Upper lobe of left lung (tissue), 4 donors: Measurements from ENCODE around the gene TREH.

Source experiments
- EP300 ChIP-seq, 4 donors: sonication (generic); formaldehyde crosslinking; IDR thresholded peaks; one replicate each; pipeline ENCODE4 v1.5.1; 2017; ENCODE audit warnings: antibody characterized with exemption in 4 of 4, control low read depth in 2 of 4
- POLR2A ChIP-seq, 4 donors: fragments of 450-650 bp; IDR thresholded peaks; one replicate each; pipeline ENCODE4 v1.5.1; 2016 to 2017; ENCODE audit warnings: antibody characterized with exemption in 4 of 4, mild to moderate bottlenecking in 2 of 4
- POLR2AphosphoS5 ChIP-seq, 2 donors: sonication (generic); formaldehyde crosslinking; IDR thresholded peaks; one replicate each; pipeline ENCODE4 v1.5.1; 2017; ENCODE audit warnings: antibody characterized with exemption in 2 of 2
- TF ChIP-seq, protein P1 (sequence below), 6 experiments: fragments of 450-650 bp in 4 of 6; fragments of 200-600 bp in 2 of 6; sonication (generic) in 2 of 6; IDR thresholded peaks; one replicate each; pipeline ENCODE4 v1.5.1; 2016 to 2019; ENCODE audit warnings: antibody characterized with exemption in 6 of 6

DNA sequence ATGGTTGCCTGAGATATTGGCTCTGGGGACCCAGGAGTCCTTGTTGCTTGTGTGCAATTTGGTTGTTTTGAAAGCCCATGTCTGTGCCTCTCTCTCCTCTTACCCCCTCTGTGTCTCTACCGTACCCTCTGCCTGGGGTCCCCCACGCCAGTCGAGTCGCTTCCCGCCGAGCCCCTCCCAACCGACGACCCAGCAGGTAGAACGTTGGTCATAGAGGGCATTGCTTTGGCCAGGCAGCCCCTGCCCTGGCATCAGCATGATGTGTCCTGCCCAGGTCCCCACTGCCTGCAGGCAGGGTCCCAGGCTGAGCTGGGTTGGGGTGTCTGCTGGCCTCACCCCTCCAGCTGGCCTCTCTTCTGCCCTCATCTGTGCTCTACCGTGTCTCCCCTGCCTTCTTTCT lies 35.0 kb downstream of the TREH start:
- TF ChIP-seq, protein P1, sequence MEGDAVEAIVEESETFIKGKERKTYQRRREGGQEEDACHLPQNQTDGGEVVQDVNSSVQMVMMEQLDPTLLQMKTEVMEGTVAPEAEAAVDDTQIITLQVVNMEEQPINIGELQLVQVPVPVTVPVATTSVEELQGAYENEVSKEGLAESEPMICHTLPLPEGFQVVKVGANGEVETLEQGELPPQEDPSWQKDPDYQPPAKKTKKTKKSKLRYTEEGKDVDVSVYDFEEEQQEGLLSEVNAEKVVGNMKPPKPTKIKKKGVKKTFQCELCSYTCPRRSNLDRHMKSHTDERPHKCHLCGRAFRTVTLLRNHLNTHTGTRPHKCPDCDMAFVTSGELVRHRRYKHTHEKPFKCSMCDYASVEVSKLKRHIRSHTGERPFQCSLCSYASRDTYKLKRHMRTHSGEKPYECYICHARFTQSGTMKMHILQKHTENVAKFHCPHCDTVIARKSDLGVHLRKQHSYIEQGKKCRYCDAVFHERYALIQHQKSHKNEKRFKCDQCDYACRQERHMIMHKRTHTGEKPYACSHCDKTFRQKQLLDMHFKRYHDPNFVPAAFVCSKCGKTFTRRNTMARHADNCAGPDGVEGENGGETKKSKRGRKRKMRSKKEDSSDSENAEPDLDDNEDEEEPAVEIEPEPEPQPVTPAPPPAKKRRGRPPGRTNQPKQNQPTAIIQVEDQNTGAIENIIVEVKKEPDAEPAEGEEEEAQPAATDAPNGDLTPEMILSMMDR (IDR thresholded peaks at IDR 0.05) = no peak
- TF ChIP-seq POLR2A (IDR thresholded peaks at IDR 0.05) (no peak), EP300 (IDR thresholded peaks at IDR 0.05) (no peak), POLR2AphosphoS5 (IDR thresholded peaks at IDR 0.05) (no peak)
